Gastroesophageal sphincter (tissue), 4 donors: Measurements from ENCODE around the gene FAXC. TPM values are rescaled to one million over a fixed set of nuclear protein-coding genes. Genes with fewer than 3 reads are reported as not detected.

Experiments used
- ATAC-seq: fragments of 150-250 bp; one replicate; pipeline ENCODE4 v1.9.1; 2016; ENCODE audit warnings: mild to moderate bottlenecking, moderate library complexity
- H3K27ac ChIP-seq, 4 donors: fragments of 200-600 bp; sonication (generic) in 3 of 4; 1 replicate in 3 of 4; 2 replicates in 1 of 4; pipeline ENCODE4 v1.5.1; 2016 to 2019
- H3K27me3 ChIP-seq: fragments of 200-600 bp; sonication (generic); one replicate; pipeline ENCODE4 v1.5.1; 2019
- H3K36me3 ChIP-seq, 2 donors: fragments of 200-600 bp; sonication (generic); one replicate each; pipeline ENCODE4 v1.5.1; 2019; ENCODE audit warnings: control low read depth in 1 of 2
- H3K4me1 ChIP-seq, 3 donors: fragments of 200-600 bp; sonication (generic); 1 replicate in 2 of 3; 2 replicates in 1 of 3; pipeline ENCODE4 v1.5.1; 2016 to 2019; ENCODE audit warnings: control low read depth in 2 of 3
- H3K4me3 ChIP-seq, 2 donors: fragments of 200-600 bp; sonication (generic); one replicate each; pipeline ENCODE4 v1.5.1; 2019; ENCODE audit warnings: mild to moderate bottlenecking in 1 of 2, moderate library complexity in 1 of 2
- H3K9me3 ChIP-seq, 3 donors: fragments of 200-600 bp; sonication (generic); one replicate each; pipeline ENCODE4 v1.5.1; 2017 to 2019; ENCODE audit warnings: control low read depth in 2 of 3
- CTCF ChIP-seq, 4 experiments: fragments of 200-600 bp in 2 of 4; fragments of 450-650 bp in 2 of 4; sonication (generic) in 1 of 4; IDR thresholded peaks; one replicate each; pipeline ENCODE4 v1.5.1; 2017 to 2019; ENCODE audit warnings: antibody characterized with exemption in 4 of 4, mild to moderate bottlenecking in 2 of 4, moderate library complexity in 2 of 4
- EP300 ChIP-seq: sonication (generic); formaldehyde crosslinking; IDR thresholded peaks from one replicate; pipeline ENCODE4 v1.6.1; 2017; ENCODE audit warnings: antibody characterized with exemption, mild to moderate bottlenecking
- POLR2A ChIP-seq, 2 donors: fragments of 450-650 bp; IDR thresholded peaks; one replicate each; pipeline ENCODE4 v1.6.1; 2017; ENCODE audit warnings: antibody characterized with exemption in 2 of 2, mild to moderate bottlenecking in 2 of 2, moderate library complexity in 1 of 2
- POLR2AphosphoS5 ChIP-seq: sonication (generic); formaldehyde crosslinking; IDR thresholded peaks from one replicate; pipeline ENCODE4 v1.6.1; 2017; ENCODE audit warnings: antibody characterized with exemption
- WGBS, 2 donors: methylation state at CpG; one replicate each; pipeline ENCODE4 v1.1.5; 2018; ENCODE audit warnings: low coverage in 1 of 2; 5-methylcytosine and 5-hydroxymethylcytosine counted together
- total RNA-seq, 4 donors: library from RNA; depleted of rRNA; stranded (reverse); fragments of >200 nt; gene quantifications; one replicate each; pipeline ENCODE4 v1.1.0, GENCODE V29; 2016

The FAXC gene
- total RNA-seq, 4 donors from 2014 or later, result 18.4 to 48.4 (median 22.6) TPM

- no peaks in the 10 kb centered on the region for H3K4me1 ChIP-seq
- H3K4me3 ChIP-seq, result no peak overlapping the region
- H3K27ac ChIP-seq, result no peak overlapping the region
- H3K9me3 ChIP-seq, result no peaks in the 10 kb centered on the region
- H3K27me3 ChIP-seq, result peaks cover 7% of the 10 kb centered on the region
- TF ChIP-seq POLR2A (IDR thresholded peaks at IDR 0.05) (no peak), EP300 (no peak), POLR2AphosphoS5 (no peak)
- no peaks in the 10 kb centered on the region for H3K36me3 ChIP-seq
- no peak for ATAC-seq
- WGBS, 2 donors, result 57 to 93% methylated on average over 4 to 13 of the region's 20 CpGs
Measured at GRCh38 chr6:99254616-99255550, 94.6 kb downstream of the FAXC start.

GRCh38 chr6:99253271-99253670 is 96.2 kb downstream of the FAXC start:
- peaks cover 7% of the 10 kb centered on the region for H3K27me3 ChIP-seq
- ATAC-seq, result no peak
- no peak overlapping the region for H3K27ac ChIP-seq
- no peaks in the 10 kb centered on the region for H3K9me3 ChIP-seq
- no peak overlapping the region for H3K4me3 ChIP-seq
- WGBS, 2 donors, result 100% methylated on average over 2 of the region's 2 CpGs; no CpG with 5 or more reads in 1 of the 2 donors
- H3K36me3 ChIP-seq, result no peaks in the 10 kb centered on the region
- TF ChIP-seq CTCF (IDR thresholded peaks at IDR 0.05) (no peak), POLR2A (IDR thresholded peaks at IDR 0.05) (no peak), EP300 (no peak)
- no peaks in the 10 kb centered on the region for H3K4me1 ChIP-seq

- ATAC-seq, result no peak
- no peaks in the 10 kb centered on the region for H3K36me3 ChIP-seq
- no peaks in the 10 kb centered on the region for H3K9me3 ChIP-seq
- H3K4me1 ChIP-seq, result no peaks in the 10 kb centered on the region
- no peak for TF ChIP-seq POLR2A (IDR thresholded peaks at IDR 0.05)
- no peak overlapping the region for H3K4me3 ChIP-seq
- peaks cover 7% of the 10 kb centered on the region for H3K27me3 ChIP-seq
- 93% methylated on average over 3 to 5 of the region's 9 CpGs for WGBS, 2 donors
- no peak overlapping the region for H3K27ac ChIP-seq
Measured at GRCh38 chr6:99252421-99252820, 97.1 kb downstream of the FAXC start.

- Histone ChIP-seq H3K9me3 (no peaks in the 10 kb centered on the region), H3K4me3 (no peak overlapping the region), H3K36me3 (no peaks in the 10 kb centered on the region), H3K27me3 (peaks cover 7% of the 10 kb centered on the region), H3K4me1 (no peaks in the 10 kb centered on the region), H3K27ac (no peak overlapping the region)
- ATAC-seq, result no peak
- TF ChIP-seq CTCF (IDR thresholded peaks at IDR 0.05), result no peak
- TF ChIP-seq POLR2A (IDR thresholded peaks at IDR 0.05), result no peak
- no peak for TF ChIP-seq EP300
- TF ChIP-seq POLR2AphosphoS5, result no peak
- 90 to 92% methylated on average over 2 of the region's 2 CpGs for WGBS, 2 donors
Measured at GRCh38 chr6:99250476-99250875, 99.0 kb downstream of the FAXC start.

- H3K4me3 ChIP-seq, result no peak overlapping the region
- WGBS, 2 donors, result 100% methylated on average over 1 of the region's 1 CpG; no CpG with 5 or more reads in 1 of the 2 donors
- no peak for ATAC-seq
- no peaks in the 10 kb centered on the region for H3K9me3 ChIP-seq
- no peak for TF ChIP-seq EP300
- TF ChIP-seq POLR2AphosphoS5, result no peak
- no peak for TF ChIP-seq POLR2A (IDR thresholded peaks at IDR 0.05)
- no peak for TF ChIP-seq CTCF (IDR thresholded peaks at IDR 0.05)
- no peaks in the 10 kb centered on the region for H3K4me1 ChIP-seq
- no peaks in the 10 kb centered on the region for H3K36me3 ChIP-seq
- H3K27me3 ChIP-seq, result no peaks in the 10 kb centered on the region
- H3K27ac ChIP-seq, result no peak overlapping the region
Measured at GRCh38 chr6:99246602-99247001, 102.9 kb downstream of the FAXC start.
